WI38 (cell line): Measurements from ENCODE around the gene SPEG.

ENCODE experiments used
- H3K4me3 ChIP-seq: 2 replicates; pipeline ENCODE4 v1.5.1; 2011; ENCODE audit warnings: low read depth, mild to moderate bottlenecking, control low read depth, low read length
- TF ChIP-seq, protein P1 (sequence below): IDR thresholded peaks from 2 replicates; pipeline ENCODE4 v1.5.1; 2012; ENCODE audit warnings: low read depth, mild to moderate bottlenecking, control low read depth, low read length

SPEG gene

DNA sequence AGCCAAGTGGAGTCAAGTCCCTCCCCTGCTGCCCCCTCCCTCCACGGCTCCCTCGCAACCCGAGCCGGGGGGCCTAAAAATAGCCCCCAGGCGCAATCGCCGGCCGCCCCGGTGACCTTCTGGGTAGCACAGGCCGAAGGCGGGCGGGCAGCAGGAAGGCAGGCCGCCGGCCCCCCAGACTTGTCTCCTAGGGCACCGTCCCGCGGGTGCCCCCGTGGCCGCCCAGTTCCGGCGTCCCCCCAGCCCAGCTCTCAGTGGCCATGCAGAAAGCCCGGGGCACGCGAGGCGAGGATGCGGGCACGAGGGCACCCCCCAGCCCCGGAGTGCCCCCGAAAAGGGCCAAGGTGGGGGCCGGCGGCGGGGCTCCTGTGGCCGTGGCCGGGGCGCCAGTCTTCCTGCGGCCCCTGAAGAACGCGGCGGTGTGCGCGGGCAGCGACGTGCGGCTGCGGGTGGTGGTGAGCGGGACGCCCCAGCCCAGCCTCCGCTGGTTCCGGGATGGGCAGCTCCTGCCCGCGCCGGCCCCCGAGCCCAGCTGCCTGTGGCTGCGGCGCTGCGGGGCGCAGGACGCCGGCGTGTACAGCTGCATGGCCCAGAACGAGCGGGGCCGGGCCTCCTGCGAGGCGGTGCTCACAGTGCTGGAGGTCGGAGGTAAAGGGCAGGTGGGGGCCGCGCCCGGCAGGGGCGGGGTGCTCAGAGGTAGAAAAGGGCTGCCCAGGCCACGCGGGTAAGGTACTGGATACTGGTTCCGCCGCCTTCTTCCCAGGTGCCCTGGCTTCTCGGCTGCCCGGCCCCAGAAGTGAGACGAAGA lies at the start of gene SPEG:
Gene SPEG, plus strand, starts transcription at position 126 of the 808 bp plus-strand sequence. Its CDS starts 135 bp downstream, at position 261.
- TF ChIP-seq, protein P1, sequence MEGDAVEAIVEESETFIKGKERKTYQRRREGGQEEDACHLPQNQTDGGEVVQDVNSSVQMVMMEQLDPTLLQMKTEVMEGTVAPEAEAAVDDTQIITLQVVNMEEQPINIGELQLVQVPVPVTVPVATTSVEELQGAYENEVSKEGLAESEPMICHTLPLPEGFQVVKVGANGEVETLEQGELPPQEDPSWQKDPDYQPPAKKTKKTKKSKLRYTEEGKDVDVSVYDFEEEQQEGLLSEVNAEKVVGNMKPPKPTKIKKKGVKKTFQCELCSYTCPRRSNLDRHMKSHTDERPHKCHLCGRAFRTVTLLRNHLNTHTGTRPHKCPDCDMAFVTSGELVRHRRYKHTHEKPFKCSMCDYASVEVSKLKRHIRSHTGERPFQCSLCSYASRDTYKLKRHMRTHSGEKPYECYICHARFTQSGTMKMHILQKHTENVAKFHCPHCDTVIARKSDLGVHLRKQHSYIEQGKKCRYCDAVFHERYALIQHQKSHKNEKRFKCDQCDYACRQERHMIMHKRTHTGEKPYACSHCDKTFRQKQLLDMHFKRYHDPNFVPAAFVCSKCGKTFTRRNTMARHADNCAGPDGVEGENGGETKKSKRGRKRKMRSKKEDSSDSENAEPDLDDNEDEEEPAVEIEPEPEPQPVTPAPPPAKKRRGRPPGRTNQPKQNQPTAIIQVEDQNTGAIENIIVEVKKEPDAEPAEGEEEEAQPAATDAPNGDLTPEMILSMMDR, result no peak

DNA sequence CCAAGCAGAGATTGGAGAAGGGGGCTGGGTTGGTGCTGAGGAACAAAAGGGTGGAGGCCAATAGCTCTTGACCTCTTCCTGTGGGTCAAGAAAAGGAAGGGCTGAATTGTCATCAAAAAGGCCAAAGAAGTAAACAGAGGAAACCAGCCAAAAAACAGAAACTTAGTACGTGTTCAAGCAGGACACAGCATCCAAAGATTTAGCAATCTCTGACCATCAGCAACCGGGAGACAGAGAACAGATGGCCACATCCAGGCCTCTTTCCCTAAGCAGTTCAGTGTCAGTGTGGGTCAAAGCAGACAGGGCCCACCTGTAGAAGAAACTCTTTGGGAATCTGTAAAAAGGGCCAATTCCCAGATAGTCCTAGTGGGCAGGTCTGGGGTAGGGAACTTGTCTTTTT lies 49.8 kb upstream of the SPEG start:
- TF ChIP-seq, protein P1, result no peak
- no peak overlapping the region for H3K4me3 ChIP-seq

More for the DNA sequence above, at the start of gene SPEG:
- H3K4me3 ChIP-seq, result no peak within 1 kb of the TSS

DNA sequence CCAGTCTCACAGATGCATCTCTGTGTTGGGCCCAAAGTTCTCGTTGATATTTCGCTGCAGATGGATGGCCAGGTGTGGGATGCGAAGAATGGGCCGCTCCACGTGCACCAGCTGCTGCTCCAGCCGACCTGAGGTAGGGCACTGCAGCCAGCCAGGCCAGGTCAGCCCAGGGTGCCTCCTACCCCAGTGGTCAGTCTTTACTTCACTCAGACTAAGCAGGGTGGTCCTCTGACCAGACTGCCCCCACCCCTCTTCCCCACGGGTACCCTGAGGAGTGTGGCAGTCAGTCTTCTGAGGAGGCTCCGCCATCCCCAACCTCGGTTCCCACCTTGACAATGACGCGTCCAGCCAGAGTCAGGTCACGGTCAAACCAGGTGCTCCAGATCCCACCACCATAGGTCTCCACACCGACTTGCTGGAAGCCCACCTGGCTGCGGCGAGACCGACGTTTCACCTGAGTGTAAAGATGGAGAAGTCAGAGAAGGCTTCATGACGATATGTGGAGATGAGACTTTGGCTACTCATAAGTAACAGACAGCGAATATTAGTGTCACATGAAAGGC lies 48.6 kb upstream of the SPEG start:
- TF ChIP-seq, protein P1, result no peak
- H3K4me3 ChIP-seq, result no peak overlapping the region; the same call in 1 of the 2 replicates

DNA sequence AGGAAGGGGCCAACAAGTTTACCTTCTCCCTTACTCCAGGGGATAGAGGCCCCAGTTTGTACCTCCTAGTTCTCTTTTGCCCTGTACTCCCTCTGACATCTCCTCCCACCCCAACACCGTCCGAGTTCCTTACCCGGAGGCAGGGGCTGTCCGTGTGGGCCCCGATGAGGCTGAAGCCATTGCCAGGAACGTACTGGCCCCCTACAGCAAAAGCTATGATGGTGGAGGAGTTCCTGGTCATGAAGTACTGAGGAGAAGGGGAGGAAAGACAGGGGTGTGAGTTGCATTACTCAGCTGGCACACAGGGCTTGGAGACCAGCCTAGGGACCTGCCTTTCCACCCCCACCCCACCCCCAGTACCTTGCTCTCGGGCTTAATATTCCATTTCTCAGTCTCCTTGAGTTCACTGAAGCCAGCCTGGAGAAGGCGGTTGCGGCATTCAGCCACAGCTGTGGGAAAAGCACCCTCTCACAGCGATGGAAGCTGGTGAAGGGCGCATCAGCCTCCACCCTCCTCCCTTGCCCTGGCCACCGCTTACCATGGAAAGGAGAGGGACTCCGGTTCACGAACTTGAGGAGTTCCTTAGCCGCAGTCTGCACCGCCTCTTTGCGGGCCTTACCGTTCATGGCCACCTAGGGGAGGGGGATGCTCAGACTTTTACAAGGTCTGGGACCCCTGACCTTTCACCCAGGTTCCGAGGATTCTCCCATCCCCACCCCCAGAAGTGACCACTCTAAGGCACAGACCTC lies 47.9 kb upstream of the SPEG start:
- peak overlapping the region; percentile 87 for H3K4me3 ChIP-seq
- TF ChIP-seq, protein P1, result no peak

DNA sequence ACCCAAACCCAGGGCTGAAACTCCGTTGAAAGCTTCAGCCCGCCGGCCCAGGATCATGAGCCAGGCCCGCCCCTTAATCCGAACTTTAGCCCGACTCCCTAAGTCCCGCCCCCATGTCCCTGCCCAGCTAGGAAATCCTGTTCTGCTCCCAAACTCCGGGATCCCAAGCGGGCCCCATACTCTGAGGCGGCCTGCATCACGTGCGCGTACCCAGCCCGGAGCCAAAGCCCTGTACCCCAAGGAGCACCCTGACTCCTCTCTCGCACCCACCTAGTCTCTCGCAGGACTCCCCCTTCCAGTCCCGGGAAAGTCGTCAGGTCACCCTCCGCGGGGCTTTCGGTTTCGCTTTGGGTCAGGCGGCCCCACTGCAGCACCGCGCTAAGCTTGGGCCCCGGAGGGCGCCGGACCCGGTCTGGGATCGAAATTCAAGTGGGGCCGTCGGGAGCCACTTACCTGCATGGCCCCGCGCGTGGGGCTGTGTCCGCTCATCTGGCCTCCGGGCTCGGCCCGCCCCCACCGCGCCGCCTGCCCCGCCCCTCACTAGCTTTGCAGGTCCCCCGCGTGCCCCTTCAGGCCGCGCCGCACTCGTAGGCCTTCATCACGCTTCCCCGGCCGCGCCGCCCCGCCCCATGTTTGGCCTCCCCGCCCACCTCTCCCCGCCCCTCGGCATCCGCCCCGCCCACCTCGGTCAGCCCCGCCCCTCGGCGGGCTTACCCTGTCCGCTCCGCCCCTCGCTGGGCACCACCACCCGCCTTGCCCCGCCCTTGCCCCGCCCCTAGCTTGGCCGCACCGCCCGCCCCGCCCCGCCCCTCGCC lies 47.1 kb upstream of the SPEG start, which contains the start of gene DNPEP:
Gene DNPEP, minus strand, starts transcription at position 607 of the 815 bp plus-strand sequence. Its CDS starts 118 bp downstream, at position 489.
- TF ChIP-seq, protein P1, result no peak
- H3K4me3 ChIP-seq, result peak within 1 kb of the TSS; percentile 87

DNA sequence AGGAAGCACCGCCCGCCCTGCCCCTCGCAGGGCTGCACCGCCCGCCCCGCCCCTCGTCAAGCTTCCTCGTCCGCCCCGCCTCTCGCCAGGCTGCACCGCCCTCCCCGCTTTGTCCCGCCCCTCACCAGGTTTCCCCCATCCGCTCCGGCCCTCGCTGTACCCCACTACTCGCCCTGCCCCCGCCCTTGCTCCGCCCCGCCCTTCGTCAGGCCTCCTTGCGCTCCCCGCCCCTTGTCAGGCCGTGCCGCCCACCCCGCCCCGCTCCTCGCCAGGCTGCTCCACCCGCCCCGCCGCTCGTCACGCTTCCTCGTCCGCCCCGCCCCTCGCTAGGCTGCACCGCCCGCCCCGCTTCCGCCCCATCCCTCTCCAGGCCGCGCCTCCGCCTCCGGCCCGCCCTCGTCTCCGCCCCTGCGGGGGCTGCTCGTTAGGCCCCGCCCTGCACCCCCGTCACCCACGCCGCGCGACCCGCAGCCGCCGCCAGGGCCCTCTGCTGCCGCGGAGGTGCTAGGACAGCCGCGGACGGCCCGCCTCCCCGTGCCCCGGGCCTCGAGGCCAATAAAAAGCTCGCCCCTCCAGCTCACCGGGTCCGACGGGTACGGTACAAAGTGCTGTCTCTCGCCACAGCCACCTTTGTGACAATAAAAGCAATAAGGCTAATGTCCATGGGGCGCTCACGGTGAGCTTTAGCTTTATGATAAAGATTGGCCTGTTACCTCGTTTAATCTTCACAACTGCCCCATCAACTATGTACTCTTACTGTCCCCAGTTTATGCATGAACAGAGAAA lies 46.3 kb upstream of the SPEG start:
- H3K4me3 ChIP-seq, result peak overlapping the region; percentile 37
- TF ChIP-seq, protein P1, result peak; percentile 37
